GM23338 (cell line): ENCODE results near the gene HENMT1. TPM values are rescaled to one million over a fixed set of nuclear protein-coding genes. Genes with fewer than 3 reads are reported as not detected.

ENCODE experiments used
- ATAC-seq: fragments of 200-7000 bp; cut with Tn5 transposase; 3 replicates; pipeline ENCODE4 v1.9.1; 2020
- DNase-seq: peaks from one replicate; pipeline ENCODE4 v3.0.0-alpha.2; 2015; ENCODE audit warnings: low spot score
- H2AFZ ChIP-seq: fragments of 200-600 bp; sonication (generic); 2 replicates; pipeline ENCODE4 v1.8.0; 2016; ENCODE audit warnings: antibody characterized with exemption, mild to moderate bottlenecking, moderate library complexity
- H3F3A ChIP-seq: fragments of 200-600 bp; sonication (generic); replicated peaks from 2 replicates; pipeline ENCODE4 v1.8.0; 2017; ENCODE audit warnings: antibody characterized with exemption, mixed run types, low read depth
- H3K27ac ChIP-seq: fragments of 200-600 bp; sonication (generic); 2 replicates; pipeline ENCODE4 v1.6.1; 2016; ENCODE audit warnings: low read depth
- H3K27me3 ChIP-seq: fragments of 200-600 bp; sonication (generic); 2 replicates; pipeline ENCODE4 v1.8.0; 2016; ENCODE audit warnings: mild to moderate bottlenecking, mixed run types, moderate library complexity; ENCODE audit not compliant: insufficient read depth
- H3K36me3 ChIP-seq: fragments of 200-600 bp; sonication (generic); 2 replicates; pipeline ENCODE4 v1.8.0; 2016; ENCODE audit warnings: mild to moderate bottlenecking; ENCODE audit not compliant: insufficient read depth
- H3K4me1 ChIP-seq: fragments of 200-600 bp; sonication (generic); 2 replicates; pipeline ENCODE4 v1.8.0; 2016; ENCODE audit warnings: mild to moderate bottlenecking, moderate library complexity; ENCODE audit not compliant: insufficient read depth
- H3K4me2 ChIP-seq: fragments of 200-600 bp; sonication (generic); 2 replicates; pipeline ENCODE4 v1.7.1; 2017; ENCODE audit warnings: mixed run types
- H3K4me3 ChIP-seq: fragments of 200-600 bp; sonication (generic); 2 replicates; pipeline ENCODE4 v1.6.1; 2016; ENCODE audit warnings: mixed run types
- H3K79me2 ChIP-seq: fragments of 200-600 bp; sonication (generic); replicated peaks from 2 replicates; pipeline ENCODE4 v1.8.0; 2017; ENCODE audit warnings: mild to moderate bottlenecking; ENCODE audit not compliant: insufficient read depth
- H3K9me2 ChIP-seq: fragments of 200-600 bp; sonication (generic); 2 replicates; pipeline ENCODE4 v1.8.0; 2017; ENCODE audit not compliant: insufficient read depth
- H4K20me1 ChIP-seq: fragments of 200-600 bp; sonication (generic); replicated peaks from 2 replicates; pipeline ENCODE4 v1.8.0; 2017; ENCODE audit warnings: mild to moderate bottlenecking; ENCODE audit not compliant: insufficient read depth
- H3K27ac Mint-ChIP-seq: 2 replicates; pipeline ENCODE4 v1.8.0; 2020; ENCODE audit warnings: inconsistent platforms, mild to moderate bottlenecking, moderate library complexity, mixed read lengths
- H3K27me3 Mint-ChIP-seq: 3 replicates; pipeline ENCODE4 v1.8.0; 2022; ENCODE audit warnings: low read depth, mild to moderate bottlenecking, moderate library complexity, mixed read lengths, inconsistent platforms; ENCODE audit not compliant: insufficient read depth, poor library complexity
- H3K36me3 Mint-ChIP-seq: 3 replicates; pipeline ENCODE4 v1.8.0; 2021; ENCODE audit warnings: low read depth, mild to moderate bottlenecking, inconsistent platforms, moderate library complexity, mixed read lengths
- H3K4me1 Mint-ChIP-seq: 3 replicates; pipeline ENCODE4 v1.8.0; 2020; ENCODE audit warnings: mild to moderate bottlenecking, inconsistent platforms, mixed read lengths
- H3K4me3 Mint-ChIP-seq: 3 replicates; pipeline ENCODE4 v1.8.0; 2021; ENCODE audit warnings: moderate library complexity, mild to moderate bottlenecking, inconsistent platforms, mixed read lengths
- H3K9me3 Mint-ChIP-seq: 3 replicates; pipeline ENCODE4 v1.8.0; 2020; ENCODE audit warnings: moderate library complexity, mild to moderate bottlenecking, inconsistent platforms, mixed read lengths
- CREB1 ChIP-seq: fragments of 250-450 bp; sonication (Bioruptor Pico); IDR thresholded peaks from 2 replicates; pipeline ENCODE4 v1.5.0; 2020; ENCODE audit warnings: low read depth, mild to moderate bottlenecking, moderate library complexity
- ETS1 ChIP-seq: IDR thresholded peaks from 2 replicates; pipeline ENCODE4 v1.6.1; 2016; ENCODE audit warnings: antibody characterized with exemption
- EZH2 ChIP-seq: fragments of 200-600 bp; sonication (generic); IDR thresholded peaks from one replicate; pipeline ENCODE4 v1.8.0; 2017; ENCODE audit warnings: antibody characterized with exemption, mild to moderate bottlenecking, low read depth; ENCODE audit not compliant: unreplicated experiment
- EZH2phosphoT487 ChIP-seq: fragments of 200-600 bp; sonication (generic); IDR thresholded peaks from one replicate; pipeline ENCODE4 v1.8.1; 2018; ENCODE audit warnings: antibody characterized with exemption; ENCODE audit not compliant: unreplicated experiment
- JUNB ChIP-seq: IDR thresholded peaks from one replicate; pipeline ENCODE4 v1.6.1; 2016; ENCODE audit warnings: antibody characterized with exemption; ENCODE audit not compliant: unreplicated experiment
- NANOG ChIP-seq: IDR thresholded peaks from 2 replicates; pipeline ENCODE4 v1.6.1; 2016; ENCODE audit warnings: antibody characterized with exemption, borderline replicate concordance
- POLR2AphosphoS5 ChIP-seq: IDR thresholded peaks from 2 replicates; pipeline ENCODE4 v1.6.1; 2016; ENCODE audit warnings: antibody characterized with exemption, low read depth
- STAT1 ChIP-seq: IDR thresholded peaks from one replicate; pipeline ENCODE4 v1.6.1; 2016; ENCODE audit warnings: antibody characterized with exemption; ENCODE audit not compliant: unreplicated experiment
- ZNF114 ChIP-seq: fragments of 250-450 bp; sonication (Bioruptor Pico); IDR thresholded peaks from 2 replicates; pipeline ENCODE4 v1.5.0; 2020; ENCODE audit warnings: mild to moderate bottlenecking, moderate library complexity
- ZNF331 ChIP-seq: fragments of 250-450 bp; sonication (Bioruptor Pico); IDR thresholded peaks from 2 replicates; pipeline ENCODE4 v1.5.0; 2020; ENCODE audit warnings: low read depth, mild to moderate bottlenecking, moderate library complexity
- ZNF462 ChIP-seq: fragments of 250-450 bp; sonication (Bioruptor Pico); IDR thresholded peaks from 2 replicates; pipeline ENCODE4 v1.5.0; 2020; ENCODE audit warnings: mild to moderate bottlenecking, moderate library complexity
- polyA plus RNA-seq: library from polyadenylated mRNA; unstranded; fragments of >200 nt; fragmentation: Nextera tagmentation; extraction: Ambion mirVana; gene quantifications from 2 replicates; pipeline ENCODE4 v1.2.1, GENCODE V29; 2016
- total RNA-seq: library from RNA; depleted of rRNA; stranded (reverse); fragments of >200 nt; shearing (Covaris generic); gene quantifications from 2 replicates; pipeline ENCODE4 v1.2.3, GENCODE V29; 2014
- TF ChIP-seq, protein P1 (sequence below), 2 experiments: fragments of 200-600 bp in 1 of 2; sonication (generic) in 1 of 2; conservative IDR thresholded peaks; 2 replicates each; pipeline versions ENCODE4 v1.5.1 to v1.6.1; 2016 to 2017; ENCODE audit warnings: antibody characterized with exemption in 2 of 2, low read depth in 2 of 2, mild to moderate bottlenecking in 2 of 2, moderate library complexity in 1 of 2
- TF ChIP-seq, protein P2 (sequence below): IDR thresholded peaks from one replicate; pipeline ENCODE4 v1.6.1; 2018; ENCODE audit warnings: antibody characterized with exemption; ENCODE audit not compliant: unreplicated experiment

HENMT1 gene
- total and polyA plus RNA-seq, 2 experiments from 2014 or later: 4.7 to 9.7 TPM

GRCh38 chr1:108617724-108618056 lies 43.2 kb downstream of the HENMT1 start:
- H3K4me2 ChIP-seq: no peak overlapping the region
- ATAC-seq (no peak), DNase-seq (no peak)
- no peaks in the 10 kb centered on the region for H3K27me3 ChIP-seq
- H3K27me3 Mint-ChIP-seq: no peaks in the 10 kb centered on the region
- H3K9me3 Mint-ChIP-seq: no peaks in the 10 kb centered on the region
- H2AFZ ChIP-seq: no peak overlapping the region
- no peaks in the 10 kb centered on the region for H3K9me2 ChIP-seq
- TF ChIP-seq ZNF331 (CRISPR knock-in tag): no peak
- TF ChIP-seq, protein P1, sequence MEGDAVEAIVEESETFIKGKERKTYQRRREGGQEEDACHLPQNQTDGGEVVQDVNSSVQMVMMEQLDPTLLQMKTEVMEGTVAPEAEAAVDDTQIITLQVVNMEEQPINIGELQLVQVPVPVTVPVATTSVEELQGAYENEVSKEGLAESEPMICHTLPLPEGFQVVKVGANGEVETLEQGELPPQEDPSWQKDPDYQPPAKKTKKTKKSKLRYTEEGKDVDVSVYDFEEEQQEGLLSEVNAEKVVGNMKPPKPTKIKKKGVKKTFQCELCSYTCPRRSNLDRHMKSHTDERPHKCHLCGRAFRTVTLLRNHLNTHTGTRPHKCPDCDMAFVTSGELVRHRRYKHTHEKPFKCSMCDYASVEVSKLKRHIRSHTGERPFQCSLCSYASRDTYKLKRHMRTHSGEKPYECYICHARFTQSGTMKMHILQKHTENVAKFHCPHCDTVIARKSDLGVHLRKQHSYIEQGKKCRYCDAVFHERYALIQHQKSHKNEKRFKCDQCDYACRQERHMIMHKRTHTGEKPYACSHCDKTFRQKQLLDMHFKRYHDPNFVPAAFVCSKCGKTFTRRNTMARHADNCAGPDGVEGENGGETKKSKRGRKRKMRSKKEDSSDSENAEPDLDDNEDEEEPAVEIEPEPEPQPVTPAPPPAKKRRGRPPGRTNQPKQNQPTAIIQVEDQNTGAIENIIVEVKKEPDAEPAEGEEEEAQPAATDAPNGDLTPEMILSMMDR (conservative IDR thresholded peaks at IDR 0.05; ENCODE audit: low read depth in 2 of 2): no peak
- no peak for TF ChIP-seq ZNF114 (CRISPR knock-in tag)
- TF ChIP-seq EZH2: no peak
- no peak for TF ChIP-seq EZH2phosphoT487
- TF ChIP-seq STAT1: no peak
- no peak for TF ChIP-seq CREB1 (CRISPR knock-in tag)
- TF ChIP-seq ETS1: no peak
- no peak for TF ChIP-seq ZNF462
- TF ChIP-seq POLR2AphosphoS5: no peak
- TF ChIP-seq, protein P2, sequence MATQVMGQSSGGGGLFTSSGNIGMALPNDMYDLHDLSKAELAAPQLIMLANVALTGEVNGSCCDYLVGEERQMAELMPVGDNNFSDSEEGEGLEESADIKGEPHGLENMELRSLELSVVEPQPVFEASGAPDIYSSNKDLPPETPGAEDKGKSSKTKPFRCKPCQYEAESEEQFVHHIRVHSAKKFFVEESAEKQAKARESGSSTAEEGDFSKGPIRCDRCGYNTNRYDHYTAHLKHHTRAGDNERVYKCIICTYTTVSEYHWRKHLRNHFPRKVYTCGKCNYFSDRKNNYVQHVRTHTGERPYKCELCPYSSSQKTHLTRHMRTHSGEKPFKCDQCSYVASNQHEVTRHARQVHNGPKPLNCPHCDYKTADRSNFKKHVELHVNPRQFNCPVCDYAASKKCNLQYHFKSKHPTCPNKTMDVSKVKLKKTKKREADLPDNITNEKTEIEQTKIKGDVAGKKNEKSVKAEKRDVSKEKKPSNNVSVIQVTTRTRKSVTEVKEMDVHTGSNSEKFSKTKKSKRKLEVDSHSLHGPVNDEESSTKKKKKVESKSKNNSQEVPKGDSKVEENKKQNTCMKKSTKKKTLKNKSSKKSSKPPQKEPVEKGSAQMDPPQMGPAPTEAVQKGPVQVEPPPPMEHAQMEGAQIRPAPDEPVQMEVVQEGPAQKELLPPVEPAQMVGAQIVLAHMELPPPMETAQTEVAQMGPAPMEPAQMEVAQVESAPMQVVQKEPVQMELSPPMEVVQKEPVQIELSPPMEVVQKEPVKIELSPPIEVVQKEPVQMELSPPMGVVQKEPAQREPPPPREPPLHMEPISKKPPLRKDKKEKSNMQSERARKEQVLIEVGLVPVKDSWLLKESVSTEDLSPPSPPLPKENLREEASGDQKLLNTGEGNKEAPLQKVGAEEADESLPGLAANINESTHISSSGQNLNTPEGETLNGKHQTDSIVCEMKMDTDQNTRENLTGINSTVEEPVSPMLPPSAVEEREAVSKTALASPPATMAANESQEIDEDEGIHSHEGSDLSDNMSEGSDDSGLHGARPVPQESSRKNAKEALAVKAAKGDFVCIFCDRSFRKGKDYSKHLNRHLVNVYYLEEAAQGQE: no peak
- TF ChIP-seq NANOG: no peak
- TF ChIP-seq JUNB: no peak
- H3K36me3 Mint-ChIP-seq: no peaks in the 10 kb centered on the region; the same call in 2 of the 3 replicates
- H3K27ac ChIP-seq: no peak overlapping the region
- H3K4me1 ChIP-seq: no peaks in the 10 kb centered on the region
- H3K36me3 ChIP-seq: no peaks in the 10 kb centered on the region; the same call in 1 of the 2 replicates
- no peaks in the 10 kb centered on the region; the same call in 1 of the 2 replicates for H4K20me1 ChIP-seq
- H3K27ac Mint-ChIP-seq: no peak overlapping the region
- no peaks in the 10 kb centered on the region for H3F3A ChIP-seq
- no peaks in the 10 kb centered on the region for H3K79me2 ChIP-seq
- no peaks in the 10 kb centered on the region for H3K4me1 Mint-ChIP-seq
- no peak overlapping the region for H3K4me3 Mint-ChIP-seq
- H3K4me3 ChIP-seq: no peak overlapping the region
